NCI-H2171 treated with DMSO at 0.1 percent for 48 hours (cell line): ENCODE data around the gene ZNF441.
A peak's percentile ranks its signal among the peaks of the same experiment; 100 is the strongest.
"Not testable (repeated sequence)": the region's sequence is repeated elsewhere in the genome, so short reads cannot be mapped to it uniquely, and the experiment has no call there.

Experiments
- DNase-seq: peaks from one replicate; lab custom pipeline; 2025; lab: John Stamatoyannopoulos, UW

Gene ZNF441

DNA sequence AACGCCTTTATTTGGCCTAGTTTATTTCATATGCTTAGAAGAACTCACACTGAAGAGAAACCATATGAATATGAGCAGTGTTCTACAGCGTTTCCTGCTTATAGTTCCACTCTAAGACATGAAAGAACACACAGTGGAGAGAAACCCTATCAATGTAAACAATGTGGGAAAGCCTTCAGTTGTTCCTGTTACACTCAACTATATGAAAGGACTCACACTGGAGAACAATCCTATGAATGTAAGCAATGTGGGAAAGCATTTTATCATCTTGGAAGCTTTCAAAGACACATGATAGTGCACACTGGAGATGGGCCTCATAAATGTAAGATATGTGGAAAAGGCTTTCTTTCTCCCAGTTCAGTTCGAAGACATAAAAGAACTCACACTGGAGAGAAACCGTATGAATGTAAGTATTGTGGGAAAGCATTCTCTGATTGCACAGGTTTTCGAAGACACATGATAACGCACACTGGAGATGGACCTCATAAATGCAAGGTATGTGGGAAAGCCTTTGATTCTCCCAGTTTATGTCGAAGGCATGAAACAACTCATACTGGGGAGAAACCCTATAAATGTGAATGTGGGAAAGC lies 13.7 kb downstream of the ZNF441 start:
- DNase-seq = no peak

DNA sequence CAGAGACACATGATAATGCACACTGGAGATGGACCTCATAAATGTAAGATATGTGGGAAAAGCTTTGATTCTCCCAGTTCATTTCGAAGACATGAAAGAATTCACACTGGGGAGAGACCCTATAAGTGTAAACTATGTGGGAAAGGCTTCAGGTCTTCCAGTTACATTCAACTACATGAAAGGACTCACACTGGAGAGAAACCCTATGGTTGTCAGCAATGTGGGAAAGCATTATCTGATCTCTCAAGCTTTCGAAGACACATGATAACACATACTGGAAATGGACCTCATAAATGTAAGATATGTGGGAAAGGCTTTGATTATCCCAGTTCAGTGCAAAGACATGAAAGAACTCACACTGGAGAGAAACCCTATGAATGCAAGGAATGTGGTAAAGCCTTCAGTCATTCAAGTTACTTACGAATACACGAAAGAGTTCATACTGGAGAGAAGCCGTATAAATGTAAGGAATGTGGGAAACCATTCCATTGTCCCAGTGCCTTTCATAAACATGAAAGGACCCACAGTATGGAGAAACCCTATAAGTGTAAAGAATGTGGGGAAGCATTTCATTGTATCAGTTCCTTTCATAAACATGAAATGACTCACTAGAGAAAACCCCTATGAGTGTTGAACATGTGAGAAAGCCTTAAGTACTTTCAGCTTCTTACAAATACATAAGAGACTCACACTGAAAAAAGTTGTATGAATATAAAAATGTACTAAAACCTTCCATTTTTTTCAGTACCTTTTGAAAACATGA lies 14.7 kb downstream of the ZNF441 start:
- DNase-seq = no peak

DNA sequence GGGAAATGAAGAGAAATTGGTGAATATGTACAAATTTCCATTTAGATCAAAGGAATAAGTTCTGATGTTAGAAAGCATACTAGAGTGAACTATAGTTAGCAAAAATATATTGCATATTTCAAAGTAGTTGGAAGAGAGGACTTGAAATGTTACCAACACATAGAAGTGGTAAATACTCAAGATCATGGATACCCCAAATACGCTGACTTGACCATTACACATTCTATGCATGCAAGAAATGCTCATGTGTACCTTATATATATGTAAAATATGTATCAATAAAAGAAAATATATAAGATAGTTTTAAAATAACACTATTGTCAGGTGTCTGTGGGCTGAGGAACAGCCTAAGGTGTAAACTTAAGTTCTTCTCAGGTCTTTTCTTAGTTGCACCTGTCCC lies 17.0 kb downstream of the ZNF441 start:
- no peak for DNase-seq

DNA sequence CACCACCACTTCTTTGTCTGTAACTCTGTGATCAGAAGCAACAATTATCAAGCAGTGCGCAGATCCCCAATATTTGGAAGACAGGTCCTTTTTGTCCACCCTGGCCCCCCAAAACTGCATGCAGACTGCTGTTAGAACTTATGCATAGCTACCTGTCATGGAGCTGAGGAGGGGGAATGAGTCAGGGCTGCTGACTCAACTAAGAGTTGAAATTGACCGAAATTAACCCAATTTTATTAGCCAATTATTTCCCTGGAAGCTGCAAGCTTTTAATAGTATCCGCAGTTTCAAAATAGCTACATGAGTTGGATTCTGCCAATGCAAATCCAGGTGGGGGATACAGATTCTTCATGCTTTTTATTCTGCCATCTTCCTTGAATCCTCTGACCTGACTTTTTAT lies 17.6 kb downstream of the ZNF441 start:
- no peak for DNase-seq

DNA sequence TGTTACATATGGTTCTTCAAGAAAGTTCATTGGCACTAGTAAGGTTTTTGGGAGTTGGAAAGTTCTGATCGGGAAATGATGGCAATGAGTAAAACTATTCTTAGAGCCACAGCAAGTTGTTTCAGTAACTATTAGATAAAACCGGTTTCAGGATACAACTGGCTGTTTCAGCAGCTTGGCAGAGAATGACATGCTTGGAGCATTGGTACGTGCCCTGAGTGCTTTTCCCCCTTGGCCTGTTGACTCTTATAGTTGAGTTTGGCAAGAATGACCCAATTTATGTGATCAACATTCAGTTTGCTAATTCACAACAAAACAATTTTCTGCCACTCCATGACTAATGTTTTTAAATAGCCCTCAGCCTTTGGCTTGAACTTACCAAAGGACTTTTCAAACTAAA lies 20.7 kb downstream of the ZNF441 start:
- DNase-seq = no peak

DNA sequence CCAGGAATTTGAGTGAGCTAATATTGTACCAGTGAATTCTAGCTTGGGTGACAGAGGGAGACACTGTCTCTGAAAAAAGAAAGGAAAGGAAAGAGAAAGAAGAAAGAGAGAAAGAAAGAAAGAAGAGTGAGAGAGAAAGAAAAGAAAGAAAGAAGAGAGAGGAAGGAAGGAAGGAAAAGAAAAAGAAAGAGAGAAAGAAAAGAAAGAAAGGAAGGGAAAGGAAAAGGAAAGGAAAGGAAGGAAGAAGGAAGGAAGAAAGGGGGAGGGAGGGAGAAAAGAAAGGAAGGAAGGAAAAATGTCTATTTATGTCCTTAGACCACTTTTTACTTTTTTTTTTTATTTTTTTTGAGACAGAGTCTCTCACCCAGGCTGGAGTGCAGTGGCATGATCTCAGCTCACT lies 26.1 kb downstream of the ZNF441 start:
- no peak for DNase-seq

DNA sequence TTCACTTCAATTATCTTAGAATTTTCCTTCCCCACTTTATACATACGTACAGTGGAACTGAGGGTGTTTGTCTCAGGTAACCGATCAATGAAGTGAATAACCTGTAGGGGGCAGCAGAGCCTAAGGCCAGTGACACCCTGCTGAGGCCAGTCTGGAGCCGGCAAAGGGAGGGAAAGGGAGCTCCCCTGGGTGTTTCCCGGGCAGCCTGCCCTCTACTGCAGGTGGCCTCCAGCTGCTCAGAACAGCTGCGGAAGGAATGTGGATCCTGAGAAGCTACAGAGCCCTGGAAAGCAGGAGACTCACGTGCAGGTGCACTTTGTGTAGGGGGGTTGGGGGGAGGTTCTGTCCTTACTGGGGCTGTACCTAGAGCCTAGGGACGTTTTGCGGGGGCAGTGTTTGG lies 30.7 kb downstream of the ZNF441 start:
- peak; percentile 89 for DNase-seq

DNA sequence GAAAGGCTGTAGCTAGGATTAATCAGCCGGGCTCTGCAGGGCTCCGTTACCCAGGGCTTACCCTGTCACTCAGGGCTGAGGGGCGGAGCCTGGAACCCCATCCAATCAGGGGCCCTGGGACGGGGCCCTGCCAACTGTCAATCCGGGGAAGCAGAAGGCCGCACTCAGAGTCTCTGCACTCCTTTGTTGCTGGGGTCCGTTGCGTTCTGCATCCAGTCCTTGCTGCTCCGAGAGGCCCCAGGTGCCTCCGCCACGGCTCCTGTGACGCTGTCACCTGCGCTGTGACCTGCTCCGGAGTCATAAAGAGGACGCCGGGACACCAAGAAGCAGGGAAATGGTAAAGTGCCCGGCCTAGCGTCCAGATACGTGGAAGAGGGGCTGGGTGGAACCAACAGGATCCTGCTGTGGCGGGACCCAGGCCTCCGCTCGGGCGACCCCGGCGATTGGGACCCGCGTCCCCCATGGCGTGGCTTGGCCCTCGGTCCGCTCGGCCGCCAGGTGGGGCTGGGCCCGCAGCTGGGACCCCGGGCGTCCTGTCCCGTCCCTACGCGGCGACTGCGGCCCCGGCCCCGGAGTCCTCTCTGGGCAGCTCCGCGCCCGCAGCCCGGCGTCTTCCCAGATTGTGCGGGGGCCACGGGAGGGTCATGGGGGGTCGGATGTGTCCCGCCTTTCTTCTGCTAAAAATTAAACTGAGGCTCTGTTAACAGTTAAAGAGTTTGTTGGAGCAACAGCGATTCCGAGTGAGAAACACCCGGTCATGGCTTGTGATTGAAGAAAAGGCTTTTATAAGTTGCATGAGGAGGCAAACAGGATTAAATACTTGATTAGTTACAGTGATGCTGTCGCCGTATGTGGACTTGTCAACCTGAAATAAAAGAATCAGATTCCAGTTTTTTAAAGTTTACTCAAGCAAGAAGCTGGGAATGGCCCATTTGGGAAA lies 31.9 kb downstream of the ZNF441 start, which contains the start of gene ZNF491:
TSS of gene ZNF491 (plus strand) at position 133 of the 940 bp plus-strand sequence. CDS start 7,431 bp downstream, outside the sequence.
- peak; percentile 73 for DNase-seq

DNA sequence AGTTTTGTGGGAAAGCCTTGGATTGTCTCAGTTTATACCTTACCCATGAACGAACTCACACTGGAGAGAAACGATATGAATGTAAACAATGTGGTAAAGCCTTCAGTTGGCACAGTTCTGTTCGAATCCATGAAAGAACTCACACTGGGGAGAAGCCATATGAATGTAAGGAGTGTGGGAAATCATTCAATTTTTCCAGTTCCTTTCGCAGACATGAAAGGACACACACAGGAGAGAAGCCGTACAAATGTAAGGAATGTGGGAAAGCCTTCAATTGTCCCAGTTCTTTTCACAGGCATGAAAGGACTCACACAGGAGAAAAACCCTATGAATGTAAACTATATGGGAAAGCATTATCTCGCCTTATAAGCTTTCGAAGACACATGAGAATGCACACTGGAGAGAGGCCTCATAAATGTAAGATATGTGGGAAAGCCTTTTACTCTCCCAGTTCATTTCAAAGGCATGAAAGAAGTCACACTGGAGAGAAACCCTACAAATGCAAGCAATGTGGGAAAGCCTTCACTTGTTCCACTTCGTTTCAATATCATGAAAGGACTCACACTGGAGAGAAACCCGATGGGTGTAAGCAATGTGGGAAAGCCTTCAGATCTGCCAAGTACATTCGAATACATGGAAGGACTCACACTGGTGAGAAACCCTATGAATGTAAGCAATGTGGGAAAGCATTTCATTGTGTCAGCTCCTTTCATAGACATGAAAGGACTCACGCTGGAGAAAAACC lies 39.7 kb downstream of the ZNF441 start:
- DNase-seq = no peak

DNA sequence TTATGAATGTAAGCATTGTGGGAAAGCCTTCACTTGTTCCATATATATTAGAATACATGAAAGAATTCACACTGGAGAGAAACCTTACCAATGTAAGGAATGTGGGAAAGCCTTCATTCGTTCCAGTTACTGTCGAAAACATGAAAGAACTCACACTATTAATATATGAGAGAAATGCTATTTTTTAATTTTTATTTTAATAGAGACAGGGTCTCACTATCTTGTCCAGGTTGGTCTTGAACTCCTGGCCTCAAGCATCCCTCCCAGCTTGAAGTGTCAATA lies 40.2 kb downstream of the ZNF441 start:
- DNase-seq = no peak

DNA sequence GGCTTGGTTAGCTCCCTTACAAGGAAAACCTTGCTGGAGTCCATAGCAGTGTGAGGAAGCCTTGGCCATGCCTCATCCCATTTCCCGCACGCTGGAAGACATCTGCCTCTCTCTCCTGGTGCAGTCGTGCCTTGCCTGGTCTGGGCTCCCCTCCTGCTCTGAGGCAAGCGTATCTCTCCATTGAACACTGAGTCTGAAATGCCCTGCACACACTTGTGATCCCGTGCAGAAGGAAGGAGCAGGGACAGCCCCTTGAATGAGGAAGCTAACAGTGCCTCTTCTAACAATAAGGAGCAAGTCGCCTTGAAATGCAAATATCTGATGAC lies 46.9 kb downstream of the ZNF441 start:
- no peak for DNase-seq

DNA sequence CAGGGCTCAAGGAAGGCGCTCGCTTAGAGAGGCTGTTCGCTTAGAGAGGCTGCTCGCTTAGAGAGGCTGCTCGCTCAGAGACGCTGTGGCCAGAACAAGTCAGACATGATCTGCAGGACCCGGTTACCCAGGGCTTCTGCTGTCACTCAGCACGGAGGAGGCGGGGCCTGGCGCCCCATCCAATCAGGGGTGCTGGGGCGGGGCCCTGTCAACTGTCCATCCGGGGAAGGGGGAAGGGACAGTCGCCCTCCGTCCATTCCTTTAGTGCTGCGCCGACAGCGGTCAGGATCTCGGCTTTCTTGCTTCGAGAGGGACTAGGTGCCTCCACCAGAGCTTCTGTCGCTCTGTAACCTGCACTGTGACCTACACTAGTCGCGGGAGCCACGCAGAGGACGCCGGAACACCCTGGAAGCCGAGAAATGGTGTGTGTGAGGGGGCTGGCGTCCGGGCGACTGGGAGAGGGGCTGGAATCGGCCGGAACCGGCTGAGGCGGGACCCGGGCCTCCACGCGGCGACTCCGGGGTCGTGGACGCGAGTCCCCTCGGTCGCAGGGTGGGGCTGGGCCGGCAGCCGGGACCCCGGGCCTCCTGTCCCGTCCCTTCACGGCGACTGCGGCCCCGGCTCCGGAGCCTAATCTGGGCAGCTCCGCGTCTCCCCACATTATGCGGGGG lies 47.4 kb downstream of the ZNF441 start, which contains the start of gene ZNF440:
TSS of gene ZNF440 (plus strand) at position 245 of the 671 bp plus-strand sequence. CDS start at position 420, 175 bp downstream.
- DNase-seq = peak; percentile 39

DNA sequence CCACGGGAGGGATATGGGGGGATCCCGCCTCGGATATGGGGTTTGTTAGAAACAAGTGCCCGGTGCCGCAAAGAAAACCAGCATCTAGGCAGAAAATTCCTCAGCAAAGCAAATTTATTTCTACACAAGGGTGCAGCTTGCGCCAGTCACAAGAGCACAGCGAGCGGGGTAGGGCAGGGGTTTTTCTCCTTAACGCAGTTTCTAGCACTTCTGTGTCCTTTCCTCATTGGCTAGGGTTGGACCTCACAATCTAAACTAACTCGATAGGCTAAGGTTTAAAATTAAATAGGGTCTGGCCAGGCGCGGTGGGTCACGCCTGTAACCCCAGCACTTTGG lies 47.9 kb downstream of the ZNF441 start:
- no peak for DNase-seq

DNA sequence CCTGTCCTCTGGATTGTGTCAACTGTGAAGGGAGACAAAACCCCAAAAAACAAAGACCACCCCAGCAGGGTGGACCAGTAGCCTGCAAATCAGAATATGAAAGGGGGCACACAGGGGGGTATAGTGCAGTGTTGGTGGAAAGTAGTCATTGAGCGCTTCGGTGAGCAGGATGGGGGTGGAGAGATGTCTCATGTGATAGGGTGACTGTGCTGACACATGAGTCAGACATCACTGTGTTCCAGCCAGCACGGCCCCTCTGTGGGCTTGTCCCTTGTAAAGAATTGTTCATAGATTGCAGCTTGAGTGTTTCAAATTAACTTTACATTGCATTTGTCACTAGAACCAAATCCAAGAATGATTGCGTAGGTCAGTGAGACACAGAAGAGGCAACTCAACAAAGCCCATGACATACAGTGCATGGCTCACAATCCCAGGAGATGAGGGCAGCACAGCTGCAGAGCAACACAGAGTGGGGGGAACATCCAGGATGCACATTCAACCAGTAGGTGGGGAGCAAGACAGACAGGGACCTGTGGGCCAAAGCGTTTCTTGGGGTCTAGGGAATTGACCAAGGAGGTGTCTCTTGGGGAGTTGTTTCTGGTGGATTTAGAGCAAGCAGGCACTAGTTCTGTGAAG lies 54.8 kb downstream of the ZNF441 start:
- DNase-seq = no peak

DNA sequence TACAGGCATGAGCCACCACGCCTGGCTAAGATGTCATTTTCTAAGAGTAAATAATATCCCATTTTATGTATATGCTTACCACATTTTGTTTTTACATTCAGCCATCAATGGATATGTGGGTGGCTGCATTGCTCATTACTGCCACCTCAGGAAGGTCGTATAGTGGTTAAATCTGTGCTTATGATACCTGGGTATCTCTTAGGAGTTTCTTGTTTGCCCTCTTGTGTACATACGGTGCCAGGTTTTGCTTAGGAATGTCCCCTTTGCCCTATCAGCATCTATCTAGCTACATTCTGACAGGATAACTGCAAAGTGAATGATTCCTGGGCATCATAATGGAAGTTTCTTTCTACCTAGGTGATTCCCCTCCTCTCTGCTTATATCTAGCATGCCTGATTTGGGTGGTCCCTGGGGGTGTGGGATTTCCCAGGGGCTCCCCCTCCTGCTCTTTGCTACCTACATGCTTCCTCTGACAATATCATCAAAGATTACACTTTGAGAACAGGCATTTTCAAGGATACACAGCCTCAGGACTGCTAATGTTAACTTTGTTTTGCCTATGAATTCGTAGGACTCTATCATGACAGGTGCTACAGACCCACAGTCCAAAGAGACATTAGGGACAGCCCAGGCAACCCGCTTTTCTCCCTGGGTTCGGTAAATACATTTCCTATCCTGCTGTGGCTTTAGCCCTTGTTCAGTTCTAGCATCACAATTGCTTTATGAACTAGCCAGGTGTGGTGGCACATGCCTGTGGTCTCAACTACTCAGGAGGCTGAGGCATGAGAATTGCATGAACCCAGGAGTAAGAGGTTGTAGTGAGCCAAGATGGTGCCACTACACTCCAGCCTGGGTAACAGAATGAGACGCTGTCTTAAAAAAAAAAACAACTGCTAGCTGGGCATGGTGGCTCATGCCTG lies 62.4 kb downstream of the ZNF441 start:
- DNase-seq = not testable (repeated sequence)

DNA sequence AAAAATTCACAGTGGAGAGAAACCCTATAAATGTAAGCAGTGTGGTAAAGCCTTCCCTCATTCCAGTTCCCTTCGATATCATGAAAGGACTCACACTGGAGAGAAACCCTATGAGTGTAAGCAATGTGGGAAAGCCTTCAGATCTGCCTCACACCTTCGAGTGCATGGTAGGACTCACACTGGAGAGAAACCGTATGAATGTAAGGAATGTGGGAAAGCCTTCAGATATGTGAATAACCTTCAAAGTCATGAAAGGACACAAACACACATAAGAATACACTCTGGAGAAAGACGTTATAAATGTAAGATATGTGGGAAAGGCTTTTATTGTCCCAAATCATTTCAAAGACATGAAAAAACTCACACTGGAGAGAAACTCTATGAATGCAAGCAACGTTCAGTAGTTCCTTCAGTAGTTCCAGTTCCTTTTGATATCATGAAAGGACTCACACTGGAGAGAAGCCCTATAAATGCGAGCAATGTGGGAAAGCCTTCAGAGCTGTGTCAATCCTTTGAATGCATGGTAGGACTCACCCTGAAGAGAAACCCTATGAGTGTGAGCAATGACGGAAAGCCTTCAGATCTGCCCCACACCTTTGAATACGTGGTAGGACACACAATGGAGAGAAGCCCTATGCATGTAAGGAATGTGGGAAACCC lies 65.6 kb downstream of the ZNF441 start:
- DNase-seq = no peak

DNA sequence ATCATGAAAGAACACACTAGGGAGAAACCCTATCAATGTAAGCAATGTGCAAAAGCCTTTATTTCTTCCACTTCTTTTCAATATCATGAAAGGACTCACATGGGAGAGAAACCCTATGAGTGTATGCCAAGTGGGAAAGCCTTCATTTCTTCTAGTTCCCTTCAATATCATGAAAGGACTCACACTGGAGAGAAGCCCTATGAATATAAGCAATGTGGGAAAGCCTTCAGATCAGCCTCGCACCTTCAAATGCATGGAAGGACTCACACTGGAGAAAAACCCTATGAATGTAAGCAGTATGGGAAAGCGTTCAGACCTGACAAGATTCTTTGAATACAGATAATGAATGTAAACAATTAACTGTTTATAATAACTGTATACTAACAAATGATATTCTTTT lies 66.7 kb downstream of the ZNF441 start:
- DNase-seq = no peak
